Activated CD4-positive, alpha-beta T cell treated with anti-CD3 and anti-CD28 coated beads, Interleukin-2, amount 50 U/mL, for 1 hour (primary cell): ENCODE data around the gene TANGO6.
"Not testable (repeated sequence)": the region's sequence is repeated elsewhere in the genome, so short reads cannot be mapped to it uniquely, and the experiment has no call there.

Source experiments
- DNase-seq: peaks from one replicate; pipeline ENCODE4 v3.0.0-alpha.2; 2020

TANGO6 gene

DNA sequence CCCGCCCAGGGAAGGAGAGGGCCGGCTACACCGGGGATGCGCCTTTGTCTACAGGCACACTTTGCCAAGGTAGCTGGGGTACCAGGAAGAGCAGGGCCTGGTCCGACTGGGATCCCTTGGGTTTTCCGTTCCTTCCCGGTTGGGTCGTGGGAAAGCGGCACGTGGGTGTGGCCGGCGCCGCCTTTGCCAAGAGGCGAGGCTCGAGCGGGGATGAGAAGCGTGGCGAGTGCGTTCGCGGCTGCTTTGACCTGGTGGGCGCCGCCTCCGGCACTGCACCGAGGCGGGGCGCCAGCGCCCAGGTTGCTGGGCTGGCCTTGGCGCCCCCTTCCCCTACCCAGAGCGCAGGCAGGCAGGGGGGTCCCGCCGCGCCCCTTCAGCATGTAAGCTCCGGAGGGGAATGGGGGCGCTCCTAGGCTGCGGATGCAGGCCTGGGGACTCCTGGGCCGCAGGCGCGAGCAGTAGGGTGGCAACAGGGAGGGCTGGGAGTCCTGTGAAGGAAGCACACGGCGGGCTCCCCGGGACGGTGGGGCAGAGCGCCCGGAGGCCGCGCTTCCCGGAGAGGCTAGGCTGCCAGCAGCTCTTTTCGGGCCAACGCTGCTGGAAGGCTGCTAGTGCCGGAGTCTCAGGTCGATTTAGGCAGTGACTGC is 264.1 kb downstream of the TANGO6 start:
- DNase-seq = no peak

DNA sequence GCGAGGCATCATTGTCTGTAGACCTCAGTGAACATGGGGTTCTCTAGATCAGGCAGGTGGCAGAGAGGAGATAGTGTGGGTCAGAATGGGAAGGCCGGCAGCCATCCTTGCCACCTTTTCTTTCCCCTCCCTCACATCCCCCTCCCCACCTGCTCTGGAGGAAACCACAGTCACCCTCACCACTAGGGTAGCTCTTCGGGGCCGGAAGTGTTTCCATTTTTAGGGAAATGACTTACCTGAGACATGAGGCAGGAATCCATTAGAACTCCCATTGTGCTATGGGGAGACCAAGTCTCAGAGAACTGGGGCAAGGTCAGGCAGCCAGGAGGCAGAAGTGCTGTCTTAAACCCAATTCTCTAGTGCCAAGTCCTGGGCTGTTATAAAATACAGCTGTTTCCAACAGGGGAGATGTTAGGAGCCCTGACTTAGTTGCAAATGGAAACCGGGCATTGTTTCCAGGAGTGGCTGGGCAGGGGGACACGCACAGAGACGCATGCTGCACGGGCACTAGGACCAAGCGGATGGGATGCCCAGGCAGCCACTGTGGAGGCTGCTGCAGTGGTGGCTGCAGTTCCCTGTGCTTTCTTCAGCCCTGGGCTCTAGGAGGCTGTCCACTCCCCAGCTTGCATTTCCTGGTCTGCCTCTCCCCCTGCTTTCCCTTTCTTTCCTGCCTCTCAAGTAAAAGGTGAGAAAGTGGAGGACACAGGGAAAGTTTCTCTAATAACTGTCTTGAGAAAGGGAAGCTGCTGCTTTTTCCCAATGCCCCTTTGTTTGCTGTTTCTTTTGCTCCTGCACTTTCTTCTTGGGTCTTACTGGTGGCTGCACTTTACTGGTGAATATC is 265.0 kb downstream of the TANGO6 start:
- no peak for DNase-seq

DNA sequence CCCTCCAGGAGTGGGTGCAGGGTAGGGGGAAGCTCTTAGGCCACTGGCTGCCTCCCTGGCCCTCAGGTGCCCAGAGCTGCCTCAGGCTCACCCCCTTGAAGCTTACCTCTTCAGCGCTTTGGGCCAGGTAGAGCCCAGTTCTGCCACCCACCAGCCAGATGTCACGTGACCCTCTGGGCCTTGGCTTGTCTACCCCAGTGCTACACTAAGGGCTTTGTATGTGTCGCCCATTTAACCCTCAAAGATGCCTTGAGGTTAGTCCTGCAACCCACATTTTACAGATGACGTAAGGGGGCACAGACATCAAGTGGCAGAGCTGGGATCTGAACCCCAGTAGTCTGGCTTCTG is 265.5 kb downstream of the TANGO6 start:
- DNase-seq = no peak

DNA sequence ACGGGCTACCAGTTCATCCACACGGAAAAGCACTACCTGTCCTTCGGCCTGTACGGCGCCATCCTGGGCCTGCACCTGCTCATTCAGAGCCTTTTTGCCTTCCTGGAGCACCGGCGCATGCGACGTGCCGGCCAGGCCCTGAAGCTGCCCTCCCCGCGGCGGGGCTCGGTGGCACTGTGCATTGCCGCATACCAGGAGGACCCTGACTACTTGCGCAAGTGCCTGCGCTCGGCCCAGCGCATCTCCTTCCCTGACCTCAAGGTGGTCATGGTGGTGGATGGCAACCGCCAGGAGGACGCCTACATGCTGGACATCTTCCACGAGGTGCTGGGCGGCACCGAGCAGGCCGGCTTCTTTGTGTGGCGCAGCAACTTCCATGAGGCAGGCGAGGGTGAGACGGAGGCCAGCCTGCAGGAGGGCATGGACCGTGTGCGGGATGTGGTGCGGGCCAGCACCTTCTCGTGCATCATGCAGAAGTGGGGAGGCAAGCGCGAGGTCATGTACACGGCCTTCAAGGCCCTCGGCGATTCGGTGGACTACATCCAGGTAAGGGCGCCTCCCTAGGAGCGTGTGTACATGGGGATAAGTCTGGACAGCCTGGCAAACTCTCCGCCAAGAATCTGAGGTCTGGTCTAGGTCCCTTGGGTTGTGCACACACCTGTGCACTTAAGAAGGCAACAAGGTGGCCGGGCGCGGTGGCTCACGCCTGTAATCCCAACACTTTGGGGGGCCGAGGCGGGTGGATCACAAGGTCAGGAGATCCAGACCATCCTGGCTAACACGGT is 266.3 kb downstream of the TANGO6 start:
- DNase-seq = no peak

DNA sequence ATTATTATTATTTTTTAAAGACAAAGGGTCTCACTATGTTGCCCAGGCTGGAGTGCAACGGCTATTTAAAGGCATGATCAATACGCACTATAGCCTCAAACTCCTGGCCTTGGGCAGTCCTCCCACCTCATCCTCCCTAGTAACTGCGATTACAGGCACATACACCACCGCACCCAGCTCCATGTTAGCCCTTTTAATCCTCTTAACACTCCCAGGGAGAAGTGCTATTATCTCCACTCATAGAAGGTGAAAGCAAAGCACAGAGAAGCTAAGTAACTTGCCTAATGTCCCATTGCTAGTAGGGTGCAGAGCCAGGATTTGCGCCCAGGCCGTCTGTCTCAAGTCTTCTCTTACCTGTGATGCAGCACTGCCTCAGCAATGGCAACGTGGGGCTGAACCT is 267.1 kb downstream of the TANGO6 start:
- DNase-seq = no peak

DNA sequence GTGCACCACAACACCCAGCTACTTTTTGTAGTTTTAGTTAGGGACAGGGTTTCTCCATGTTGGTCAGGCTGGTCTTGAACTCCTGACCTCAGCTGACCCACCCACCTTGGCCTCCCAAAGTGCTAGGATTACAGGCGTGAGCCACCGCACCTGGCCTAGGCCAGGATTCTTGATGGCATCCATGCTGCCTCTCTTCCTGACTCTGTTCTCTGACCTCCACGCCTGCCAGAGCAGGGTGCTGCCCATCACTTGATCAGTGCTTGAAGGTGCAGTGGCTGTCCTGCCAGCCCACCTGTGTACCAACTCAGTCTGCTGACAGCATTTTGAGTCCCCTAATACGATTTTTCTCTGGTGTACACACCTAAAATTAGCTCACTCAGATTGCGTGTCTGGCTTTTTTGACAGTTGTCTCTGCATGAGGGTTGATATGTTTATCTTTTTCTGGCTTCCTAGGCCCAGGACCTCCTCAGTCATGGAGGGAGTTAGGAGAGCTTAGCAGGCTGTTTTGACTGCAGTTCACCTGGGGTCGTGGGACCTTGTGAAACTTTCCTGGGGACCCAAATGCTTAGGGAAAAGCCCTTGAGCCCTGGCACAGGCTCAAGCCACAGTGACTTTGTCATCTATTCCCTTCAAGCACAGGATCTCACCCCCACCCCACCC is 268.0 kb downstream of the TANGO6 start:
- no peak for DNase-seq

DNA sequence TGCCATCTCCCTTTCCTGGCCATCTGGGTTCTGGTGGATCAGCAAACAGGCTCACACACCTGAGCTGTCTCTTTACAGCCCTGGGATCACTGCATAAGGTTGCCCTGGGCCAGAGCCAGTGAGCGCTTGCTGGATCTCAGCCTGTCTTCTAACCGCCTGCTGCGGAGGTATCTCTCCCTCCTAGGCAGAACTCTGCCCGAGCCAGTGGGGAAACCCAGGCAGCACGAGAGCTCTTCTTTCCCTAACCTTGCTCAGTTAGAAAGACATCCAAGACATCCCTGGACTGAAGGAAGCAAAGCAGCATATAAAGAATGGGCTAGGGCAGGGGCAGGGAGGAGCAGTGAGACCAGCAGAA is 268.5 kb downstream of the TANGO6 start:
- DNase-seq = no peak

DNA sequence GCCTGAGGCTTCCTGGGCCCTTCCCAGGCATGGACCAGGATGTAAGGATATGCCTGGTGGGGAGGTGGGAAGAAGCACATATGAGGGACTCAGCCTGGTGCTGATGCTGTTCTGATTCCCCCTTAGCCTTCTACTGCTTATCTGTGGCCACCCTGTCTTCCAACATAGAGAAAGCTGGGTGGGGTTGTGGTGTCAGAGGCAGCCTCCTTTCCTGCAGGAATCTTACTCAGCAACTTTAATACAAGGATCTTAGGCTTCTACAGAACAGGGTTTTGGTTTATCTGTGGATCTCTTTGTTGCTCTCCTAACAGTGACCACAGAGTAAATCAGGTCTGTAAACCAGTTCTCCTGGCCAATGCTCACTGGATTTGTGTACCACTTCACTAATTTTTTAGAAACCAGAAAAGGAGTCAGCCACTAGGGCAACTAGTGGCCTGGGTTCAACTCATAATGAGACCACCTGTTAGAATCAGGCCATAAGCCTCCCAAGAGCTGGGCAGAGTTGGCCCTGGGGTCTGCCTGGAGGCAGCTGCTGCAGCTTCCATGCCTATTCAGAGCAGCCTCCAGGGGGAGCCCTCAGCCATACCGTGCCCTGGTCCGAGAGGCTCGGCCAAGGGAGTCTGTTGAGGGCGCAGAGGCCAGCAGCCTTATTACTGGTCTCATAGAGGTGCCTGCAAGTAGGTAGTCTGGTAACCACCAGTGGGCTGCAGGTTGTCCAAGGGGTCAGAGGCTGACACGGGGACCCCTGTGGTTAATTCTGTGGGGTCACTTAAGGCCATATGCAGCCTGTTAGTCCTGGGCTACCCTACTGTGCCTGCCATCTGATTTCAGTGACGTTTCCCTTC is 269.2 kb downstream of the TANGO6 start:
- DNase-seq = peak; percentile 41

DNA sequence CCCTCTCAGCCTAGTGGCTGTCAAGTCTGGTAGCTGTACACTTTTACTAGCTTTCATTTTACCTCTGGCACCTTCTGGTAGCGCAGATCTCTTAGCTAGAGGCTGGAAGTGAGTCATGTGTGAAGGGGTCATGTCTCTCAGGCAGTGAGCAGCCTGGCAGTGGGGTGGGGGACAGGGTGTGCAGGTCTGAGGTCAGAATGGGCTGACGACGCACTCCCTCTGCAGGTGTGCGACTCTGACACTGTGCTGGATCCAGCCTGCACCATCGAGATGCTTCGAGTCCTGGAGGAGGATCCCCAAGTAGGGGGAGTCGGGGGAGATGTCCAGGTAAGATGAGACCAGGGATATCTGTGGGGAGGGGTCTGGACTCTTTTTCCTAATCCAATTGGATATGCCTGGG is 269.9 kb downstream of the TANGO6 start:
- DNase-seq = no peak

DNA sequence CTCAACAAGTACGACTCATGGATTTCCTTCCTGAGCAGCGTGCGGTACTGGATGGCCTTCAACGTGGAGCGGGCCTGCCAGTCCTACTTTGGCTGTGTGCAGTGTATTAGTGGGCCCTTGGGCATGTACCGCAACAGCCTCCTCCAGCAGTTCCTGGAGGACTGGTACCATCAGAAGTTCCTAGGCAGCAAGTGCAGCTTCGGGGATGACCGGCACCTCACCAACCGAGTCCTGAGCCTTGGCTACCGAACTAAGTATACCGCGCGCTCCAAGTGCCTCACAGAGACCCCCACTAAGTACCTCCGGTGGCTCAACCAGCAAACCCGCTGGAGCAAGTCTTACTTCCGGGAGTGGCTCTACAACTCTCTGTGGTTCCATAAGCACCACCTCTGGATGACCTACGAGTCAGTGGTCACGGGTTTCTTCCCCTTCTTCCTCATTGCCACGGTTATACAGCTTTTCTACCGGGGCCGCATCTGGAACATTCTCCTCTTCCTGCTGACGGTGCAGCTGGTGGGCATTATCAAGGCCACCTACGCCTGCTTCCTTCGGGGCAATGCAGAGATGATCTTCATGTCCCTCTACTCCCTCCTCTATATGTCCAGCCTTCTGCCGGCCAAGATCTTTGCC is 271.1 kb downstream of the TANGO6 start:
- DNase-seq = no peak

DNA sequence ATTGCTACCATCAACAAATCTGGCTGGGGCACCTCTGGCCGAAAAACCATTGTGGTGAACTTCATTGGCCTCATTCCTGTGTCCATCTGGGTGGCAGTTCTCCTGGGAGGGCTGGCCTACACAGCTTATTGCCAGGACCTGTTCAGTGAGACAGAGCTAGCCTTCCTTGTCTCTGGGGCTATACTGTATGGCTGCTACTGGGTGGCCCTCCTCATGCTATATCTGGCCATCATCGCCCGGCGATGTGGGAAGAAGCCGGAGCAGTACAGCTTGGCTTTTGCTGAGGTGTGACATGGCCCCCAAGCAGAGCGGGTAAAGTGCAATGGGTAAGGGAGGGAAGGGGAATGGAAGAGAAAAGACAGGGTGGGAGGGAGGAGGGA is 271.6 kb downstream of the TANGO6 start:
- no peak for DNase-seq

DNA sequence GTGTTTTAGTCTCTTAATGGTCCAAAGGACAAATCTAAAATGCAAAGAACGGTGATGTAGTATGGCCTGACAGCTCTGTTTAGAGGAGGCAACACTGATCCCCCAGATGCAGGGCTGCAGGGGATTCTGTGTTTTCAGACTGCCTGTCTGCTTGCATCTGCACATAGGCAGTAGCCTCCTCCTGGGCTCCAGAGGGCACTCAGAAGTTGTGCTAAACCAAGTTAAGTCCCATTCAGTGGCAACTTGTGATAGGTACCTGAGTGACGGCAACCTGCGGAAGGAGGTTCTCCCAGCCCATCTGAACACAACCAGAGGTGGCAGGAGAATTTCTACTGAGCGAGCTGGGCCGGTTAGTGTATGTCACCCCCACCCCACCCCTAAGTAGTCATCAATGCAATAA is 272.0 kb downstream of the TANGO6 start:
- no peak for DNase-seq

DNA sequence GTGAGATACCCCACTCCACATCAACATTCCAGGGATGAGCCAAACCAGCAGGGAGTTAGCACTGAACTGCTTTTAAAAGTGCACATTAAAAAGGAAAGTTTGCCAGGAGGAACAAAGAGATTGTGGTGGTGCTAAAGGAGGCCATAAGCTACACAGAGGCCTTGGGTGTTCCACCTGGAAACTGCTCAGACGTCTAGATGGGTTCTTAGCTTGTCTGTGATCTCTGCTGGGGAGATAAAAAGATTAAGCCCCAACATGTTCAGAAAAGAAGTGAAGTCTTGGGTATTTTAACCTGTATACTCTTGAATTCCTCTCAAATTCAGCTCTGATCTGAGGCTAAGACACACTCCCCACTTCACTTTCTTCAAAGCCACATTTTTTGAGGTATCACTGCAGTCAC is 272.5 kb downstream of the TANGO6 start:
- no peak for DNase-seq

DNA sequence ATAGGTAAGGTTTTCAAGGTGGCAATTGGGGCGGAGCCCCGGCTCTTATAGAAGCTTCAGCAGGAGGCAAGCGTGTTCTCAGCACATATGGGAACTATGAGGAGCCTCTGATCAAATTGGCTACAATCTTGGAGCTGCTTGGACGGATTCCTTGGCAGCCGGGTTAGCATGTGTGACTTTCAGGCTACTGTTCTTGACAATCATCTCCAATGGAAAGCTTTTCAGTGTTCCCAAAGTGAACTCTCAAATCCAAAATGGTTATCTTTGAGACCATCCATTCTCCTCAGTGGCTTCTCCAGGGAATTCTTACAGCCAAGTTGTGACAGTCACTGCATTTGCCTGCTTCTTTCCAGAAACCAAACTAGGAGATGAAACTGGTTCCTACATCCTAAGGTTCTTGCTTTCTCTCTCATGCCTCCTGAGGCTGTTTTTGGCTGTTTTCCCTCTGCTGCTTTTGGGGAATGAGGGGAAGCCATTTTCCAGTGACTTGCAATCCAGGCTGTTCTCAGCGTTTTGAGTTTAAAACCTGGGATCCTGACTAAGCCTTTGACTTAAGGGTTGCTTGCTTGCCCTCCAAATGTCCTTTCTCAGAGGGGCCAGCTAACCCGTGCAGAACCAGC is 273.0 kb downstream of the TANGO6 start:
- DNase-seq = no peak

DNA sequence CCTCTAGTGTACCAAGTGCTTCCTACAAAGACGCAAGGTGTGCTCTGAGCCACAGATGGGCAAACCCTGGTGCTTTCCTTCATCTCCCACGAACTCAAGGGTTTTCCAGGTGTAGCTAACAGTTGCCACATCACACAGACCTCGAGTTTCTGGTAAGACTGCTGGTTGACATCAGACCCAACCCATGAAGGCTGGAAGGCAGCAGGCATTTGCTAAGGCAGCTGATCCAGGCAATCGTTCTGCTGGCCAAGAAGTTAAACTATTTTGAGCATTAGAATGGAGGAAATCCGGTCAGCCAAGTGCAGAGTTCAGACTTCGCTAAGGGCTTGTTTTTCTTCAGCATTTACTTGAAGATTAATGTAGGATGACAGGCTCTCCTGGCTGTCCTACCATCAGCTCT is 273.6 kb downstream of the TANGO6 start:
- no peak for DNase-seq

DNA sequence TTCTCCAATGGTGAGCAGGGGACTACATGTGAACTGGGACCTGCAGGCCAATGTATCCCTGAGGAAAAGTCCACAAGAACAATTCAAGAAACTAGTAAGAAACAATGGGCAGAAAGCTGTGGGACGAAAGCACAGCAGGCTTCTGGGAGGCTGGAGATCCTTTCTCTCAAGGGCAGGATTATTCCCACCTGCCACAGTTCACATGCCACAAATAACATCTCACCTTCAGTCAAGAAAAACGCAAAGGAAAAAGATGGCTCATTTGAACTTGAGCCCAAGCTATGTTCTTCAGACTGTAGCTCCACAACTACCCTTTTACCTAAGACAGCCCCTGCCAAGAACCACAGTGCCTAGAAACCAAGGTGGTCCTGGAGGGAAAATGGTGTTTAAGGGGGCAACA is 275.1 kb downstream of the TANGO6 start:
- no peak for DNase-seq

DNA sequence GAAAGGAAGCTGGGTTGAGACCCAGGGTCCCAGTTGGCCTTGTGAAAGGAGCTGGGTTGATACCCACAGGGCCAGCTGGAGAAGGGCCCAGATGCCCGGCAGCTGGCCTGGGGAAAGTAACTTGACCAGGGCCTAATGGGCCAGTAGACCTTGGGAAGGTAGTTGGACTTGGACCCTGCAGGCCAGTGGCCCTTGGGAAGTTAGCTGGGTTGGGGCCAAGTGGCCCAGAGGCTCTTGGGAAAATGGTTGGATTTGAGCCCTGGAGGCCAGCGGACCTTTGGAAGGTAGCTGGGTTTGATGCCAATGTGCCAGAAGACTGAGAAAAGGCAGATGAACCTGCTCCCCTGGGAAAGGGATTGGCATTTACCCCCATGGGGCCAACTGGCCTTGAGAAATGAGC is 275.7 kb downstream of the TANGO6 start:
- no peak for DNase-seq

DNA sequence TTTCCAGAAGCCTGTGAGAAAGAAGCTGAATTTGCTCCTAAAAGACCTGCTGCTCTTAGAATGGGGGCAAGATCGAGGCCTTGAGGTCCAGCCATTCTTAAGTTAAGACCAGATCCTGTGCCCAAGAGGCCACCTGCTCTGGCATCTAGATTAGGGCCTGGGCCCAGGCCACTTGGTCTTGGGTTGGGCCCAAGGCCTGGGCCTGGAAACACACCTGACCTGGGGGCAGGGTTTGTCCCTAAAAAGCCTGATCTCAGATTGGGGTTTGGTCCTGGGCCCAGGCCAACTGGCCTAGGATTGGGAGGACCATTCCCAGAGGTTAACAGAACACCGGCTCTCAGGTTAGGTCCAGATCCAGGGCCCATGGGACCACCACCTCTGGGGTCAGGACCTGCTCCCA is 276.2 kb downstream of the TANGO6 start:
- DNase-seq = no peak

DNA sequence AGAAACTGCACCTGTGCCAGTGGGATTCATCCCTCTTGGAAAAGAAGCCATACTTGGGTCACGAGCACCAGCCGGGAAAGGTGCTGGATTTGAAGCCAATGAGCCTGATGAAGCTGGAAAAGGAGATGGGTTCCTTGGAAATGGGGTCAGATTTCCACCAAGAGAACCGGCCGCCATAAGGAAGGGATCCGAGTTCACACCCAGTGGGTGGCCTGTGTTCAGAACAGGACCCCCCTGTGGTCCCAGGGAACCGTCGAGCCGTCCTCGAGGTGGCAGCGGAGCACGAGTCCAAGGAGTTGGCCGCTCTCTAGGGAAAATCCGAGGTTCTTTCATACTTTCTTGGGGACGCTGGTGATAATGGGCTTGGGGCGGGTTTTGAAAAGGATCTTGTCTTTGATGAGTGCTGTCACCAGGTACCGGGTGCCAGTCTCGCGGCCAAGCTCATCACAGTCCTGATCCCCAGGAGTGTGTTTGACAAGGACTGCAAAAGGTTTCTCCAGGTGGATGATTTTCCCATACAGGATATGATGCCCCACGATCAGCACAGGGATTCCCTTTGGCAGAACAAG is 276.8 kb downstream of the TANGO6 start:
- DNase-seq = no peak

DNA sequence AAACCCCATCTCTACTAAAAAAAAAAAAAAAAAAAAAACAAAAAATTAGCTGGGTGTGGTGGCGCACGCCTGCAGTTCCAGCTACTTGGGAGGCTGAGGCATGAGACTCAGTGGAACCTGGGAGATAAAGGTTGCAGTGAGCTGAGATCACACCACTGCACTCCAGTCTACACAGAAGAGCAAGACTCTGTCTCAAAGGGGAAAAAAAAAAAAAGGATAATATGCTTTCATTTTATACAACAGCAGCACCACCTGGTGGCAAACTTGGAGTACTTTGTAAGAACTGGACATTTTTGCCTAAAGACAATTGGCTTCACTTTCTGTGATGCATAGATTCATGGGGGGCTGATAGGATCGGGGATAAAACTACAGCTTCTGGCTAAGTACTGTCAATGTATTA is 280.6 kb downstream of the TANGO6 start:
- peak; percentile 66 for DNase-seq

DNA sequence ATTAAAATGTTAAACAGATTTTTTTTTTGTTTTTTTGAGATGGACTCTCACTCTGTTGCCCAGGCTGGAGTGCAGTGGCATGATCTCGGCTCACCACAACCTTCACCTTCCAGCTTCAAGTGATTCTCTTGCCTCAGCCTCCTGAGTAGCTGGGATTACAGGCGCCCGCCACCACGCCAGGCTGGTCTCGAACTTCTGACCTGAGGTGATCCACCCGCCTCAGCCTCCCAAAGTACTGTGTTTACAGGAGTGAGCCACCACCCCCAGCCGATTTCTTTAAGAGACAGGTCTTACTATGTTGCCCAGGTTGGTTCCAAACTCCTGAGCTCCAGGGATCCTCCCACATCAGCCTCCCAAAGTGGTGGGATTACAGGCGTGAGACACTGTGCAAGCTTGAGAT is 281.1 kb downstream of the TANGO6 start:
- not testable (repeated sequence) for DNase-seq
